Measurements from ENCODE around the gene PDGFD. TPM values are rescaled to one million over a fixed set of nuclear protein-coding genes. Genes with fewer than 3 reads are reported as not detected.

Gene PDGFD
- total RNA-seq, 4 donors from 2014 or later = 26.0 to 72.4 (median 29.6) TPM

GRCh38 chr11:104046331-104046730, 117.6 kb downstream of the PDGFD start:
- H3K4me3 ChIP-seq = no peak overlapping the region
- DNase-seq (ENCODE audit: low spot score in 2 of 2) = no peak
- no peaks in the 10 kb centered on the region for H3K9me3 ChIP-seq
- no peak for TF ChIP-seq EP300 (IDR thresholded peaks at IDR 0.05)
- no peak for TF ChIP-seq CTCF (IDR thresholded peaks at IDR 0.05)
- TF ChIP-seq POLR2A (IDR thresholded peaks at IDR 0.05) = no peak
- no peaks in the 10 kb centered on the region for H3K4me1 ChIP-seq
- no peaks in the 10 kb centered on the region for H3K27me3 ChIP-seq
- H3K27ac ChIP-seq = no peak overlapping the region
- WGBS, 2 donors = 86 to 91% methylated on average over 2 of the region's 2 CpGs
- no peaks in the 10 kb centered on the region for H3K36me3 ChIP-seq

- Histone ChIP-seq H3K4me1 (no peaks in the 10 kb centered on the region), H3K36me3 (no peaks in the 10 kb centered on the region), H3K27me3 (no peaks in the 10 kb centered on the region), H3K27ac (no peak overlapping the region), H3K9me3 (no peaks in the 10 kb centered on the region), H3K4me3 (no peak overlapping the region)
- TF ChIP-seq EP300 (IDR thresholded peaks at IDR 0.05) (no peak), POLR2A (IDR thresholded peaks at IDR 0.05) (no peak), CTCF (IDR thresholded peaks at IDR 0.05) (no peak)
- no peak for DNase-seq (ENCODE audit: low spot score in 2 of 2)
- WGBS, 2 donors = 76 to 79% methylated on average over 6 of the region's 6 CpGs
Measured at GRCh38 chr11:104043678-104044239, 120.2 kb downstream of the PDGFD start.

GRCh38 chr11:104043142-104043541, 120.8 kb downstream of the PDGFD start:
- no peak for TF ChIP-seq EP300 (IDR thresholded peaks at IDR 0.05)
- no peak for TF ChIP-seq POLR2A (IDR thresholded peaks at IDR 0.05)
- WGBS, 2 donors = 80 to 89% methylated on average over 4 of the region's 4 CpGs
- no peaks in the 10 kb centered on the region for H3K9me3 ChIP-seq
- no peaks in the 10 kb centered on the region for H3K4me1 ChIP-seq
- no peak overlapping the region for H3K4me3 ChIP-seq
- H3K27me3 ChIP-seq = no peaks in the 10 kb centered on the region
- DNase-seq (ENCODE audit: low spot score in 2 of 2) = no peak
- no peak overlapping the region for H3K27ac ChIP-seq
- H3K36me3 ChIP-seq = no peaks in the 10 kb centered on the region

- Histone ChIP-seq H3K4me1 (no peaks in the 10 kb centered on the region), H3K27me3 (no peaks in the 10 kb centered on the region), H3K27ac (no peak overlapping the region), H3K36me3 (peaks cover 0 to 3% (median 0%) of the 10 kb centered on the region in 3 donors), H3K9me3 (peaks cover 0 to 4% (median 0%) of the 10 kb centered on the region in 4 donors), H3K4me3 (no peak overlapping the region)
- TF ChIP-seq CTCF (IDR thresholded peaks at IDR 0.05) (no peak), EP300 (IDR thresholded peaks at IDR 0.05) (no peak), POLR2A (IDR thresholded peaks at IDR 0.05) (no peak)
- no peak for DNase-seq (ENCODE audit: low spot score in 2 of 2)
- 93 to 96% methylated on average over 2 of the region's 2 CpGs for WGBS, 2 donors
Measured at GRCh38 chr11:104041792-104042191, 122.2 kb downstream of the PDGFD start.

- TF ChIP-seq CTCF (IDR thresholded peaks at IDR 0.05) (no peak), POLR2A (IDR thresholded peaks at IDR 0.05) (no peak), EP300 (IDR thresholded peaks at IDR 0.05) (no peak)
- no peaks in the 10 kb centered on the region for H3K27me3 ChIP-seq
- H3K27ac ChIP-seq = no peak overlapping the region
- 95 to 98% methylated on average over 20 of the region's 21 CpGs for WGBS, 2 donors
- H3K9me3 ChIP-seq = peaks cover 0 to 4% (median 0%) of the 10 kb centered on the region in 4 donors
- DNase-seq (ENCODE audit: low spot score in 2 of 2) = no peak
- peaks cover 0 to 6% (median 0%) of the 10 kb centered on the region in 4 donors for H3K4me1 ChIP-seq
- H3K4me3 ChIP-seq = no peak overlapping the region
- H3K36me3 ChIP-seq = peaks cover 0 to 7% (median 0%) of the 10 kb centered on the region in 3 donors
Measured at GRCh38 chr11:104036995-104037394, 127.0 kb downstream of the PDGFD start.

Measured in tibial nerve (tissue), 4 donors.